Calu3 (cell line): ENCODE data around the gene FOXRED1. TPM values are rescaled to one million over a fixed set of nuclear protein-coding genes. Genes with fewer than 3 reads are reported as not detected.

ENCODE experiments used
- BruUV-seq: library from RNA; stranded (reverse); fragments of 400-500 nt; replicated peaks from 2 replicates; lab custom pipeline; 2021; lab: Mats Ljungman, UMichigan
- CTCF ChIA-PET: fragments of 300-600 bp; sonication (Branson Sonifier 250); formaldehyde crosslinking; loops from one replicate; lab custom pipeline; 2022; ENCODE audit warnings: antibody characterized with exemption; lab: Charles Lee
- DNase-seq: peaks from one replicate; pipeline ENCODE4 v3.0.0; 2022
- H3K27ac Mint-ChIP-seq: one replicate; pipeline ENCODE4 v1.8.0; 2022; ENCODE audit warnings: mixed read lengths; ENCODE audit not compliant: unreplicated experiment
- H3K27me3 Mint-ChIP-seq: one replicate; pipeline ENCODE4 v1.8.0; 2022; ENCODE audit warnings: mixed read lengths; ENCODE audit not compliant: unreplicated experiment
- H3K36me3 Mint-ChIP-seq: one replicate; pipeline ENCODE4 v1.8.0; 2022; ENCODE audit warnings: mild to moderate bottlenecking, moderate library complexity, mixed read lengths; ENCODE audit not compliant: insufficient read depth, unreplicated experiment
- H3K4me1 Mint-ChIP-seq: one replicate; pipeline ENCODE4 v1.8.0; 2022; ENCODE audit warnings: mild to moderate bottlenecking, low read depth, mixed read lengths; ENCODE audit not compliant: unreplicated experiment
- H3K4me3 Mint-ChIP-seq: one replicate; pipeline ENCODE4 v1.8.0; 2022; ENCODE audit warnings: mild to moderate bottlenecking, low read depth, moderate library complexity, mixed read lengths; ENCODE audit not compliant: unreplicated experiment
- H3K9me3 Mint-ChIP-seq: one replicate; pipeline ENCODE4 v1.8.0; 2022; ENCODE audit warnings: low read depth, mixed read lengths; ENCODE audit not compliant: unreplicated experiment
- CTCF ChIP-seq: fragments of 200-600 bp; IDR thresholded peaks from one replicate; pipeline ENCODE4 v1.8.0; 2022; ENCODE audit warnings: antibody characterized with exemption; ENCODE audit not compliant: unreplicated experiment
- intact Hi-C: fragments of 100-400 bp; cut with micrococcal nuclease; formaldehyde crosslinking; loops from one replicate; pipeline ENCODE4 v1.10.0; 2022; ENCODE audit not compliant: unreplicated experiment
- total RNA-seq: library from RNA; stranded (reverse); gene quantifications from 2 replicates; pipeline ENCODE4 v1.2.3, GENCODE V29; 2022

The FOXRED1 gene
- total RNA-seq, 1 experiment from 2014 or later = 34.9 TPM

GRCh38 chr11:126317432-126317755, 48.4 kb downstream of the FOXRED1 start:
- Mint-ChIP-seq H3K4me1 (peaks cover 23% of the 10 kb centered on the region), H3K36me3 (no peaks in the 10 kb centered on the region), H3K9me3 (no peaks in the 10 kb centered on the region), H3K27me3 (no peaks in the 10 kb centered on the region), H3K4me3 (no peak overlapping the region), H3K27ac (no peak overlapping the region)
- BruUV-seq = no TSS peak
- DNase-seq = no peak
- CTCF ChIA-PET = interaction anchor here (0.7 kb wide), 2 partner anchors 89 to 177 kb away, joined by 3 to 5 read pairs; no protein-coding TSS in a partner anchor
- TF ChIP-seq CTCF = no peak
- intact Hi-C loops = no loop called here

DNA sequence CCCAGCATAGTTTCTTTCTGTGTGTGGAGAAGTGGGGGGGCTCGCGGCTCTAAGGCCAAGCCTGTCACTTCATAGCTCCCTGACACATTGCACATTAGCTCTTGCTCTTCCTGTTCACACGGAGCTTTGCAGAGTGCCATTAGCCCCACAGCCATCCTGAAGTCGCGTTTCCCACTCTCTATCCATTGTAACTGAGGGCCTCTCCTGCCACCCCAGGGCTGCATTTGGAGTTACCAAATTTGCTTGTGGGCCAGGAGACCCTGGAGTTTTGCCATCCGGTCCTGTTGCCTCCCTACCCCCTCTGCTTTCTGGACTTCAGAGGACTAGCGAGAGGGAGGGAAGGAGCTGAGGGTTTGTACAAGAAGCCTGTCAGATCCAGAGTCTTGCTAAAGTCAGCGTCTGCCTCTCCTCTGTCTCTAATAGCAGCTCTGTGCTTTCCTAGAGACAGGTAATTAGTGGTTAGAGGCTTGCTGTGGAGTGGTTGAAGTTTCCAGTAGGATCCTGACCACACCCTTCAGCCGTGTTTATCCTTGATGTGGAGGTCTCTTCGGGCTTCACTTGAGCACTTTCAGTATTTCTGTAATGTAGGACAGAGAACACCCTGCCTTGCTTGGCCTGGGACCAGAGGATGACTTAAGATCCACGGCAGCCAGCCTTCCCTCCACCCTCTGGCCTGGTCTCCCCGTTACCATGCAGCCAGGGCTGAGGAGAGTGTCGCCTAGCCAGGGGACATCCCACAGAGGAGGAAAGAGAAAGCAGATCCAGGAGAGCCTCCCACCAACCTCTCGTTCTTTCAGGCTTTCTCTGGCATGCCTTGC, 49.0 kb downstream of the FOXRED1 start:
- no peak for TF ChIP-seq CTCF
- Mint-ChIP-seq H3K9me3 (no peaks in the 10 kb centered on the region), H3K27me3 (no peaks in the 10 kb centered on the region), H3K4me3 (no peak overlapping the region), H3K27ac (no peak overlapping the region), H3K36me3 (no peaks in the 10 kb centered on the region), H3K4me1 (peaks cover 18% of the 10 kb centered on the region)
- DNase-seq = no peak
- intact Hi-C loops = no loop called here
- CTCF ChIA-PET = interaction anchor here (0.8 kb wide), 1 partner anchor 123 kb away, joined by 4 read pairs; no protein-coding TSS in a partner anchor
- no TSS peak for BruUV-seq

- Mint-ChIP-seq H3K36me3 (no peaks in the 10 kb centered on the region), H3K4me1 (peaks cover 12% of the 10 kb centered on the region), H3K9me3 (no peaks in the 10 kb centered on the region), H3K27me3 (no peaks in the 10 kb centered on the region), H3K4me3 (no peak overlapping the region), H3K27ac (no peak overlapping the region)
- no peak for TF ChIP-seq CTCF
- CTCF ChIA-PET = interaction anchor here (0.7 to 1.0 kb wide), 3 partner anchors 9 to 162 kb away, joined by 3 to 4 read pairs (median 4); no protein-coding TSS in a partner anchor
- no TSS peak for BruUV-seq
- intact Hi-C loops = no loop called here
- no peak for DNase-seq
Measured at GRCh38 chr11:126318574-126319373, 49.8 kb downstream of the FOXRED1 start.

DNA sequence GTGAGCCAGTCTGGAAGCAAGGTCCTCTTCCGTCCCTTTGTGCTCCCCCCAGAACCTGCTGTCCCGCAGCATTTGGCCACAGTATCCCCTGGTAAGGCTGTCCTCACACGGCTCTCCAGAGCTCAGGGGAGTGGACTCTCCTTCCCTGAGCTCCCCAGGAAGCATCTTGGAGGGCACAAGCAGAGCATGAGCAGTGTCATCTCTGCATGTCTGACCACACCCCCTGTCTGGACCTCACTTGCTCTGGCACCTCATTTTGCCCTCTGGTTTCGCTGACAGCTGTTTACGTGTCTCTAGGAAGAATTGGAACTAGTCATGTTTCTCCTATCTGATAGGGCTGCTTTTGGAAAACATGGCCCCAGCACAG, 50.4 kb downstream of the FOXRED1 start:
- intact Hi-C loops = no loop called here
- Mint-ChIP-seq H3K9me3 (no peaks in the 10 kb centered on the region), H3K4me1 (peaks cover 12% of the 10 kb centered on the region), H3K27ac (no peak overlapping the region), H3K27me3 (no peaks in the 10 kb centered on the region), H3K4me3 (no peak overlapping the region), H3K36me3 (no peaks in the 10 kb centered on the region)
- no peak for TF ChIP-seq CTCF
- BruUV-seq = no TSS peak
- CTCF ChIA-PET = interaction anchor here (0.7 to 1.0 kb wide), 2 partner anchors 9 to 161 kb away, joined by 3 to 4 read pairs; no protein-coding TSS in a partner anchor
- DNase-seq = no peak
